ENCODE results near the gene KISS1R.

KISS1R gene

DNA sequence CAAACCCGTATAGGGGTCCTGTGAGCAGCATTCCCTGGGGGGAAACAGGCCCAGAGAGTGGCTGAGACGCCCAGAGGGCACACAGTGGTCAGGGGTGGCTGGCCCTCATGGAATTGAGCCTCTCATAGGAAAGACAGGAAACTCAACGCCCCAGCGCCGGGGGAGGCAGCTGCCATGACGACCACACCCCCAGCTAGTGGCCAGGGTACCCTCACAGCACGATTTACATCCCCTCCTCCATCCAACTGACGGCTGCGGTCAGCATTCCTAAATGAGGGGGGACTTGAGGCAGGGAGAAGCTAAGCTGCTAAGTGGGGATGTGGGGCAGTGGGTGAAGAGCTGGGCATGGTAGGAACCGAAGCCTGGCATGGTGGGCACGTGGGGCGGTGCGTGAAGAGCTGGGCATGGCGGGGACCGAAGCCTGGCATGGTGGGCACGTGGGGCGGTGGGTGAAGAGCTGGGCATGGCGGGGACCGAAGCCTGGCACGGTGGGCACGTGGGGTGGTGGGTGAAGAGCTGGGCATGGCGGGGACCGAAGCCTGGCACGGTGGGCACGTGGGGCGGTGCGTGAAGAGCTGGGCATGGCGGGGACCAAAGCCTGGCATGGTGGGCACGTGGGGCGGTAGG lies 34.1 kb upstream of the KISS1R start:
- no peak for DNase-seq

DNA sequence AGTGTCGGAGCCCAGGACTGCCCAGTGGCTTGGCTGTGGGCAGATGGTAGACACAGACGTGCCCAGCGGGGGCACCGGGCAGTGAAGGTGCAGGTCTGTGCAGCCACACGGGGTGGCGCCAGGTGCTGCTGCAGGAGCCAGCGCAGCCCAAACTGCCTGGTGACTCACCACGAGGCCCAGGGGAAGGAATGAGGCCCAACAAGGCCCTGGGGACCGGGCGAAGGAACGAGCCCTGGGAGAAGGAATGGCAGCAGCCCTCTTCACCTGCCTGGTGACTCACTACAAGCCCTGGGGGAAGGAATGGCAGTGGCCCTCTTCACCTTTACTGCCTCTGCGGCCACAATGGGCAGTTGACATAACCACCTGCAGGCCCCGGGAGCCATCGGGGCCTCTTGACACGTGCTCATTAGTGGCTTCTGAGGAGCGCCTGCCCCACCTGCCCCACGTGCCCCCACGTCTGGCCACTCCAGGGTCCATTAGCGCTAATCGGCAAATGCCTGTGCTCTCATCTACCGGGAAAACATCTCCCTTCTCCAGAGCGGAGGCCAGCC lies 33.4 kb upstream of the KISS1R start:
- no peak for DNase-seq

DNA sequence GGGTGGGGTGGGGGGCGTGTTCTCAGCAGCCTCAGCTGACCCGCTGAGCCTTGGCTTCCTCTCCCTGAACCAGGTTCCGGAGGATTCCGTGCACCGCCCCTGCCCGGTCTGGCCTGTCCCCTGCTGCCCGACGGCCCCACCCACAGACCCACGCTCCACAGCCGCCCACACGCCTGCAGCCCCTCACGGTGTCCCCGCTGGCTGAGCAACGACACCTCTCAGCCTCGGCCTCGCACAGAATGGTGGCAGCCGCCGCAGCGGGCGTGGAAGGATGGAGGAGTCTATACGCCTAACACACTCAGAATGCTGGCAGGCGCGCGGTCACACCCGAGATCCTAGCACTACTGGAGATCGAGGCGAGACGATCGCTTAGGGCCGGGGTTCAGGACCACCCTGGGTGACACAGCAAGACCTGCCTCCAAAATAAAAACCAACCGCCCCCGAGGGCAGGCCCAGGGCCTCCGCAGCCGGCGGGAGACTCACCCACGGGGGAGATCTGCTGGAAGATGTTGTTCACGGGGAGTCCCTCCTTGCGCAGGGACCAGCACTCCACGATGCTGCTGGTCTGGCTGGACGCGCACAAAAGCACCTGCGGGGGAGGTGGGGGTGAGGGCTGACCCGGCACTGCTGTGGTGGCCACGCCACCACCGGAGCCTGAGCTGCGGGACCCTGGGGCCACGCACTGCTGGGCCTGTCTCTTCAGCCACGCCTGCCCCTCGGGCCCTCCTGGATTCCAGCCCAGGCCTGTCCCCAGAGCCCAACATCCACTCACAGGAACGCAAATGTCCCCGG lies 32.5 kb upstream of the KISS1R start:
- no peak for DNase-seq

DNA sequence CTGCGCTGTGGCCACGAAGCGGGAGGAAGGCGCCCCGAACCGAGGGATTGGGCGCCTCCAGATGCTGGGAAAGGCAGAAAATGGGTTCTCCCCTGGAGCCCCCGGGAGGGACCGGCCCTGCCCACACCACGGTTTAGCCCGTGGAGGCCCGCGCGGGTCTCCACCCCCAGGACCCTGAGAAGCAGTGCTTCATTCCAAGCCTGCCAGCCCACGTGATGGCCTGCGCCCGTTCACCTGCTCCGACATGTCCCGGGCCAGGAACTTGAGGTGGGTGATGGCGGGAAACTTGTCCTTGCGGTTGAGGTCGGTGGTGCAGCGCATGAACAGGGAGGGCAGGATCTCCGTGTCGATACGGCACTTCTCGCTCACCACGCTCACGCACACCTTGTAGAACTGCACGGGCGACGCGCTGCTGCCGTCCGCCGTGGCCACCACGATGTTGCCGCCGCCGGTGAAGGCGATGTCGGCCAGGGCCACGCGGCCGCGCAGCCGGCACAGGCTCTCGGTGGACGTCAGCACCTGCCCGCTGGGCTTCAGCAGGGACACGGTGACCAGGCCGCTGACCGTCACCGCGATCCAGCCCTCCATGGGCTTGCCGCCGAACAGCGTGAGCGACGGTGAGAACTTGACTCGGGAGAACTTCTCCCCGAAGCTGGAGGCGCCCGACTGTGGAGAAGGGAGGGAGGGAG lies 31.5 kb upstream of the KISS1R start:
- DNase-seq = no peak

DNA sequence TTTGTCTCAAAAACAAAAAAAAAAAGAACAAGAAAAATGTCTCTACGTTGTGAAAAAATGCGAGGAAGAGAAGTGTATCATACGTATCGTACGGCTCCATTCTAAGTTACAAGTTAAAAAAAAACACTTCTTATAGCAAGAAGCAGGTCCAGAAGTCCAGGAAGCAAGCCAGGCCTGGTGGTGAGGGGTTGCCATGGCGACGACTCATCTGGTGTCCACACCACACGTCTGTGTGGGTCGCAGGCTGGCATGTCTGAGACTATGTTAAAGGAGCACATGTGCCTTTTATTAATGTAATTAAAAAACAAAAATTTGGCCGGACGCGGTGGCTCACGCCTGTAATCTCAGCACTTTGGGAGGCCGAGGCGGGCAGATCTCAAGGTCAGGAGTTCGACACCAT lies 30.1 kb upstream of the KISS1R start:
- DNase-seq = no peak

DNA sequence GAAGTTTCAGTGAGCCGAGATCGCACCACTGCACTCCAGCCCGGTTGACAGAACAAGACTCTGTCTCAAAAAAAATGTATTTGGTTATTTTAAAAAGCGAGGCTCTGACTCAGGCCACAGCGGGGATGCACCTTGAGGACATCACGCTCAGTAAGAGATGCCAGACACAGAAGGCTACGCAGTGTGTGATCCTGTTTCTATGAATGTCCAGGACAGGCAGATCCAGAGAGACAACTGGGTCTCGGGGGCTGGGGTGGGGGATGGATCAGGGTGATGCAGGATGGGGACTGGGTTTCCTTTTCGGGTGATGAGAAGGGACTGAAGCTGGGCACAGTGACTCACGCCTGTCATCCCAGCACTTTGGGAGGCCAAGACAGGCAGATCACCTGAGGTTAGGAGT lies 29.5 kb upstream of the KISS1R start:
- no peak for DNase-seq

DNA sequence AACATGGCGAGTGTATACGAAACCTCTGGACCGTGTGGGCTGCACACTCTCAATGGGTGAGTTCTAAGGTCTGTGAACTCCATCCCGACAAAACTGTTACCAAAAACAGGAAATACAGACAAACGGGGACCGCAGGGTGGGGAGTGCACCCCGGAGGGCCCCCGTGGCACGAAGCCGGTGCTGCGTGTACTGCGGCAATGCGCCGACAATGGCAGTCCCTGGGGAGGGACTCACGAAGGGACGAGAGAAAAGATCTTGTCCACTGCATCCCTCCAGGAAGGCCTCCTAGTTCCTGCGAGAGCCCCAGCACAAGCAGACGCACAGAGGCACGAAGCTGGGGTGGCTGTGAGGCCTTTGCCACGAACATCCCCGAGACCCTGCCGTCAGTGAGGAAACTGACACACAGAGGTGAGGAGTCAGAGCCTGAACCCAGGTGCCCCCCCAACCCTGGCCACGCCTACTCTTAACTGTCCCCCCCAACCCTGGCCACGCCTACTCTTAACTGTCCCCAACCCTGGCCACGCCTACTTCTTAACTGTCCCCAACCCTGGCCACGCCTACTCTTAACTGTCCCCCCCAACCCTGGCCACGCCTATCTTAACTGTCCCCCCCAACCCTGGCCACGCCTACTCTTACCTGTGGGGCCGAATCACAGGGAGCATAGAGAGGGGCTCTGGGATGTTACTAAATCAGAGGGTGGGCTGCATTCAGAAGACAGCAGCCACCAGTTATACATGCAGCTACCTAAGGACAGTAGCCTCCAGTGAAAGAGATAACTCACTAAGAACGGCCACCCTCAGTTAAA lies 28.4 kb upstream of the KISS1R start:
- peak in 1 of 2 donors; percentile 70 for DNase-seq

DNA sequence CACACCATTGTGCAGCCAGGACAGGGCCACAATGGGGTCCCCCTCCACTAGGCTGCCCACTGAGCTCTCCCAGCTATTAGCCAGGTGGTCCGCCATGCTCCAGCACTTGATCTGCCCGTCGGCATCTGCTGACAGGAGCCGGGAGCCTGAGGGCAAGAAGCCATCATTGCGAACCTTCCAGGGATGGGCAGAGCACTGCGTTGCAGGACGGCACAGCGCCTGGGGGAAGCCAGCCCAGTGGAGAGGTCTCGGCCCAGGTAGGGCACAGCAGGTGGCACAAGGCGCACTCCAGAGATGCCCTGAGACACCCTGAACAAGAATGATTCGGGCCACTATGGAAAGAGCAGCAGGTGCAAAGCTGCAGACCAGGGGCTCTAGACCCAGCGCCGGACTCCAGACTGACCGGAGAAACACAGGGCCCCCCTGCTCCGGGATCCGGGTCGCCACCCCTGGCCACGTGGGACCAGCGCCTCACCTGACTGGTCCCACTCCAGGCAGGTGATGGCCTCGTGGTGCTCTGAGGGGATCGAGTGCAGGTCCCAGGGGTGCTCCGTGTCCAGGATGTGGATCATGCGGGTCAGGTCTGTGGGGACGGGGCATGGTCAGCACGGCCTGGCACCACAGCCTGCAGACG lies 27.4 kb upstream of the KISS1R start:
- DNase-seq = no peak

DNA sequence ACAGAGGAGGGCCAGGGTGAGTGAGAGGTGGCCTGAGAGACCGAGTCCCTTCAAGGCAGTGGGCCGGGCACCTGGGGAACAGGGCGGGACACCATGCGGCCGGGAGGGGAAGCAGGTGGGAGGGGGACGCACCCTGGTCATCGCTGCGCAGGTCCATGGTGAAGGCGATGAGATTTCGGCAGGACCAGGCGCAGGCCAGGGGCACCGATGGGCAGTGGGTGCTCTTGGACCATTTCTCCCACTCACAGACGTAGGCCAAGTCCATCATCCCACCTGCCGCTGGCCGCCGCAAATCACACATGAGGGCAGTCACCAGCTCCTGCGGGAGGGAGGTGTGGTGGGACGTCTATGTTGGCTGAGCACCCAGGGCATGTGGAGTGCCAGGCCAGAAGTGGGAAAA lies 26.3 kb upstream of the KISS1R start:
- no peak for DNase-seq

DNA sequence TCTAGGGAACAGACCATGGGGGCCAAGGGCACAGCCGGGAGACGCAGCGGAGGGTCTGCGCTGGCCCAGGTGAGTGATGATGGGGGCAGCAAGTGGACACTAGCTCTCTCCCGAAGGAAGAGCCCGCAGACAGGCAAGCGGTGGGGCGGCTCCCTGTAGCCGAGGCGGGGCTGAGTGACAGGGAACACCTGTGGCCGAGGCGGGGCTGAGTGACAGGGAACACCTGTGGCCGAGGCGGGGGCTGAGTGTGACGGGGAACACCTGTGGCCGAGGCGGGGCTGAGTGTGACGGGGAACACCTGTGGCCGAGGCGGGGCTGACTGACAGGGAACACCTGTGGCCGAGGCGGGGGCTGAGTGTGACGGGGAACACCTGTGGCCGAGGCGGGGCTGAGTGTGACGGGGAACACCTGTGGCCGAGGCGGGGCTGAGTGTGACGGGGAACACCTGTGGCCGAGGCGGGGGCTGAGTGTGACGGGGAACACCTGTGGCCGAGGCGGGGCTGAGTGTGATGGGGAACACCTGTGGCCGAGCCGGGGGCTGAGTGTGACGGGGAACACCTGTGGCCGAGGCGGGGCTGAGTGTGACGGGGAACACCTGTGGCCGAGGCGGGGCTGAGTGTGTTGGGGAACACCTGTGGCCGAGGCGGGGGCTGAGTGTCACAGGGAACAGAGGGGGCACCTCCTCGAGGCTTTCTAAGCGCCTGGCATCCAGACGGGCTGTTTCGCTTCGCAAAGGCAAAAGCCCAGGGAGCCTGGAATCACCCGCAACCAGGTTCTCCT lies 25.5 kb upstream of the KISS1R start:
- DNase-seq = peak in 1 of 2 donors; percentile 28

DNA sequence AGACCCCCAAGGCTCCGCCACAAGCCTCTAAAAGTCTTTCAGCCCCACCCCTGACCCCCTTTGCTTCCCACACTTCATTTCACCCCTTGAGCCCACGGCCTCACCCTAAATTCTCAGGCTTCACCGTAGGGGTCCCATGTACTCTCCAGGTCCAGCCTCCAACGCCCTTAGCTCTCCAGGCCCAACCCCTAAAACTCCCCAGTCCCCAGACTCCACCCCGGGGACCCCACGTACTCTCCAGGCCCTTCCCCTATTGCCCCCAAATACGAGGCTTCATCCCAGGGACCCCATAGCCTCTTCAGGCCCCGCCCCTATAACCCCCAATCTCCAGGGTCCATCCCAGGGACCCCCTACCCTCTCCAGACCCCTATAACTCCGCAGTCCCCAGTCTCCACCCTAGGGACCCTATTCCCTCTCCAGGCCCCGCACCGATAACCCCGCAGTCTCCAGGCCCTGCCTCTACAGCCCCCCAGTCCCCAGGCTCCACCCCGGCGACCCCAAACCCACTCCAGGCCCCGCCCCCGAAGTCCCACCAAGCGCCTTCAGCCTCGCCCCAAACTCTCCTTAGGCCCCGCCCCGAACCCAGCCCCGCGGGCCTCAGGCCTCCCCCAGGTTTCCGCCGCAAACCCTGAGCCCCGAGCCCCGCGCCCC lies 24.8 kb upstream of the KISS1R start:
- no peak for DNase-seq

DNA sequence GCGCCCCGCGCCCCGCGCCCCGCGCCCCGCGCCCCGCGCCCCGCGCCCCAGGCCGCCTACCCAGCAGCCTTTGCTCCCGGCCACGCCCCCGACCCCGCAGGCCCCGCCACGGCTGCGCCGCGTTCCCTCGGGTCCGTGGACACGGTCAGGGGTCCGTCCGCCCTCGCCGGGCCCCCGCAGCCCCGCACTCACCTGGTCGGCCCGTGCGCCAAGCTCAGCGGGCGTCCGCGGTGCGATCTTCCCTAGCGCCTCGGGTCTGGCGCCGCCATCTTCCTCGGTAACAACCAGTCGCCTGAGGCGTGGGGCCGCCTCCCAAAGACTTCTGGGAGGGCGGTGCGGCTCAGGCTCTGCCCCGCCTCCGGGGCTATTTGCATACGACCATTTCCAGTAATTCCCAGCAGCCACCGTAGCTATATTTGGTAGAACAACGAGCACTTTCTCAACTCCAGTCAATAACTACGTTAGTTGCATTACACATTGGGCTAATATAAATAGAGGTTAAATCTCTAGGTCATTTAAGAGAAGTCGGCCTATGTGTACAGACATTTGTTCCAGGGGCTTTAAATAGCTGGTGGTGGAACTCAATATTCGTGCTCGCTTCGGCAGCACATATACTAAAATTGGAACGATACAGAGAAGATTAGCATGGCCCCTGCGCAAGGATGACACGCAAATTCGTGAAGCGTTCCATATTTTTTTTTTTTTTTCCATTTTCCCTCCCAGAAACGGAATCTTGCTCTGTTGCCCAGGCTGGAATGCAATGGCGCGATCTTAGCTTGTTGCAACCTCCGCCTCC lies 24.0 kb upstream of the KISS1R start, which contains the start of the genes MED16 and RNU6-9:
TSS of gene MED16 (minus strand) at position 294 of the 796 bp plus-strand sequence. CDS start 2,056 bp downstream, outside the sequence.
TSS of gene RNU6-9 (plus strand) at position 591 of the 796 bp plus-strand sequence.
- peak; percentile 93 to 94 for DNase-seq

DNA sequence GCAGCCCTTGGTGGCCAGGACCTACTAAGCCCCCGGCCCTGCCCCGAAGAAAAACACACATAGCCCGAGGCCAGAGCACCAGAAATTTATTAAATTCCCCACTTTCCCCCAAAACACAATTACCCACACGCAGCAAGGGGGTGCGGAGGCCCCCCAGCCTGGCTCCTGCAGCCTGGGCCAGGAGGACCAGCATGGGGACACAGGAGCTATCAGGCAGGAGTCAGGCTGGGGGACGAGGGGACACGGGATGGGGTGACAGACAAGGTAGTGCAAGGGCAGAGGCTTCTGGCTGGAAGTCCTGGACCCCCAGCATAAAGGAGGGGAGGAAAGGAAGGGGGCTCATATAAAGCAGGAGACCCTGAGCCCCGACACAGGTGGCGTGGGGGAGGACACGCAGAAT lies 20.7 kb upstream of the KISS1R start:
- no peak for DNase-seq

DNA sequence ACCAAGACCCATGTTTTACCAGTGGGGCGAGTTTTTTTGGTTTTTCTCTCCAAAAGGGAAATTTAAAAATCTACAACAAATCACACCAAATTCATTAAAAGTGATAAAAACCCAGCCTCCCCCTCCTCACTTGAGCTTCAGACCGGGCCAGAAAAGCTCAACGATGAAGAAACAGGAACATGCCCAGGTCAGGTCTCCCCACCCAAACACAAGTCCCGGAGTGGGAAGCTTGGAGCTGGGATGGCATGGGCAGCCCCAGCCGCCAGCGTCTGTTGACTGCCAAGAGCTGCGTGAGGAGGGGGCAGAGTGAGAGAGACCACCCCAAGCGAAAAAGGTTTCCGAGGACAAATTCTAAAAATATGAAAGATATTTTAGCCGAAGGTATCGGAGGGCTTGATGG lies 20.1 kb upstream of the KISS1R start:
- no peak for DNase-seq

DNA sequence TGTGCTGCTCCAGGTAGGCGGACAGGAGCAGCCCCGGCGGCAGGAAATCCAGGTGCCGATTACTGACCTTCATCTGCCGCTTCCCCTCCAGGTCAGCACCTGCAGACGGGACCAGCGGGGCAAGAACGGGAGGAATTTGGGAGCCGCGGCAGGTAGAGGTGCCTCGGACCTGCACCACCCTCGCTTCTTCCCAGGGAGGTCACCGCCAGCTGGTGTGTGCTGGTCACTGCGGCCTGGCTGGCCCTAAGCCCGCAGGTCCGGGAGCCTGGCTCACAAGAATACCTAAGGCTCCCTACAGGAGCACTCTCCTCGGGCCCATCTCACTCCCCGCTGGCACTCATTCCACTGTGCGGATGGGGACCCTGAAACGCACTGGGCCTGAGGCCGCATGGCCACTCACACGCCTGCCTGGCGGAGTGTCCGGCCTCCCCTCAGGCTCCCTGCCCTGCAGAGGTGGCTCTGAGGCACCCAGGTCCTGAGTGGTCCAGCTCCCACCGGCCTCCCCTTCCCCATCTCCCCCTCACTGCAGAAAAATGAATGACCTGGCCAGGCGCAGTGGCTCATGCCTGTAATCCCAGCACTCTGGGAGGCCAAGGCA lies 19.6 kb upstream of the KISS1R start:
- DNase-seq = no peak

DNA sequence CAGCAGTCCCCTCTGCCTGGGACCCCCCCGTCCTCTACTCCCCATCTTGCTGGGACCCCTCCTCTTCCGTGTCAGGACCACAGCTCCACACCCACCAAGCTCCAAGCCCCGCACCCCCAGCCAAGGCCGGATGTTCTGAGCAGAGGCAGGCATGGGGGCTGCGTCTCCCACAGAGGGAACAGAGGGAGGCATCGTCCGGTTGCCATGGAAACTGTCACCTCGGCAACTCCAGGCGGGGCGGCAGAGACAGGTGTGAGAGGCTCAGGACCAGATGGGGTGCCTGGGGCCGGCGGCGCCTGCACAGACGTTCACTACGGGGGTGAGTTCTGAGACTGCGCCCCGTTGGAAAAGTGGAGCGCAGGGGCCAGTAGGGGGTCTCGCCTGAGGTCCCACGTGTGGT lies 18.5 kb upstream of the KISS1R start:
- peak; percentile 47 to 62 for DNase-seq

DNA sequence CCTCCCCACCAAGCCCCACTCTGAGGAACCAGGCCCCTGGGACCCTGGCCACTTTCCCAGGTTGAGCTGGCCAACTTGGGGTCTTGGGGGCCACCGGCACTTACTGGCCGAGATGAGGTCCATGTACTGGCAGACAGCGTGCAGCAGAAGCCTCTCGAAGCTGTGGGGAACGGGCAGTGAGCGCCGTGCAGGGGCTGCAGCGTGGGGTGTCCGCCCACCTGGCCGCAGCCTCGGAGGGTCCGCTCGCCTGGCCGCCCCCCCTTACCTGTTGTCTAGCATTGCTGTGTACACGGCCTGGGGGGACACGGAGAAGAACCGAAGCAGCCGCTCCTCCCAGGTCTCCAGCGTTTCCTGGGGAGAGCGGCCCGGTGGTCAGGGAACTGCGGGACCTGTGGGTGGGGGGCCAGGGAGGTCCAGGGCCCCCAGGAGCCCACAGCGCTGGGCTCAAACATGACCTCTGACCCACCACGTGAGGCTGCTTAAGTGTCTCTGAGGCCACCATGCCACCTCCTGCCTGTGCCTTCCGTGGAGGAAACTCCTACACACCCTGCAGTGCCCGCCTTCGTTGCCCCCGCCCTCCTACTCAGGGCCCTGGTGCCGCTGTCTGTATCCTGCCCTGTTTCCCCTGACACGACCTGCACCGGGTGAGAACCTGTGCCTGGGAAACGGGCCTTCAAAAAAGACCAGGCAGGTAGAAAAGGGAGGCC lies 17.6 kb upstream of the KISS1R start:
- DNase-seq = no peak

DNA sequence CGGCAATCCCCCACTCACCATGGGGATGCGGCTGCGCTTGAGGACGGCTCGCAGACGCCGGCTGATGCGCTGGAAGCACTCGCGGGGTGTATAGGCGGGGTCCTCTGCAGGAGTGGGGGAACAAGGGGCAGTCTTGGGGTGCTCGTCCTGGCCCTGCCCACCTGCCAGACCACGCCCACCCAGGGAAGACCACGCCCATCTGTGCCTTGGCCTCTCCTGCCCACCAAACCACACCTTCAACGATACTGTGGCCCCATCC lies 17.2 kb upstream of the KISS1R start:
- DNase-seq = no peak

Measured in CD4-positive, alpha-beta T cell treated with Interleukin-4 for 1 hour (primary cell).